Motor neuron (in vitro differentiated cells): Measurements from ENCODE around the gene CLDN2. TPM values are rescaled to one million over a fixed set of nuclear protein-coding genes. Genes with fewer than 3 reads are reported as not detected.
"Not testable (repeated sequence)": the region's sequence is repeated elsewhere in the genome, so short reads cannot be mapped to it uniquely, and the experiment has no call there.

Experiments used
- ATAC-seq, 8 experiments: fragments of 200-7000 bp; cut with Tn5 transposase; replicated peaks in 6 of 8; 2 replicates each; pipeline ENCODE4 v1.8.0; 2021; ENCODE audit warnings: mild to moderate bottlenecking in 8 of 8, moderate library complexity in 8 of 8
- H3K27ac ChIP-seq, 2 donors: fragments of 250-450 bp; sonication (Bioruptor Pico); 2 replicates each; pipeline ENCODE4 v1.9.0; 2021; ENCODE audit warnings: antibody characterized with exemption in 2 of 2, mild to moderate bottlenecking in 2 of 2, moderate library complexity in 1 of 2
- H3K4me1 ChIP-seq, 2 donors: fragments of 250-450 bp; sonication (Bioruptor Pico); replicated peaks in 1 of 2; 2 replicates each; pipeline ENCODE4 v1.6.1; 2021; ENCODE audit warnings: antibody characterized with exemption in 2 of 2, mild to moderate bottlenecking in 2 of 2, moderate library complexity in 1 of 2
- H3K4me3 ChIP-seq, 5 donors: fragments of 250-450 bp; sonication (Bioruptor Pico); 2 replicates each; pipeline ENCODE4 v1.9.0; 2021; ENCODE audit warnings: antibody characterized with exemption in 5 of 5, mild to moderate bottlenecking in 5 of 5, moderate library complexity in 4 of 5
- WGBS, 10 experiments: fragments of 450-650 bp; shearing (Covaris generic); methylation state at CpG; one replicate each; pipeline ENCODE4 v1.0.0; 2022; 5-methylcytosine and 5-hydroxymethylcytosine counted together
- in situ Hi-C, 9 experiments: fragments of 400-800 bp; cut with MboI; loops; one replicate each; pipeline ENCODE4 v1.15.0; 2021; ENCODE audit warnings: low sequenced_read_pairs in 9 of 9, low pct_unique_long_range_greater_than_20kb in 2 of 9; ENCODE audit not compliant: unreplicated experiment in 9 of 9
- total RNA-seq, 8 experiments: library from RNA; unstranded; fragments of 300-600 nt; gene quantifications; 2 replicates each; pipeline versions ENCODE4 v1.2.3 to v1.2.4, GENCODE V29; 2022

Gene CLDN2, protein sequence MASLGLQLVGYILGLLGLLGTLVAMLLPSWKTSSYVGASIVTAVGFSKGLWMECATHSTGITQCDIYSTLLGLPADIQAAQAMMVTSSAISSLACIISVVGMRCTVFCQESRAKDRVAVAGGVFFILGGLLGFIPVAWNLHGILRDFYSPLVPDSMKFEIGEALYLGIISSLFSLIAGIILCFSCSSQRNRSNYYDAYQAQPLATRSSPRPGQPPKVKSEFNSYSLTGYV
- under 1 TPM in 7 of 8 experiments, not detected in 1; 0.08 to 1.00 (median 0.27) TPM for total RNA-seq

DNA sequence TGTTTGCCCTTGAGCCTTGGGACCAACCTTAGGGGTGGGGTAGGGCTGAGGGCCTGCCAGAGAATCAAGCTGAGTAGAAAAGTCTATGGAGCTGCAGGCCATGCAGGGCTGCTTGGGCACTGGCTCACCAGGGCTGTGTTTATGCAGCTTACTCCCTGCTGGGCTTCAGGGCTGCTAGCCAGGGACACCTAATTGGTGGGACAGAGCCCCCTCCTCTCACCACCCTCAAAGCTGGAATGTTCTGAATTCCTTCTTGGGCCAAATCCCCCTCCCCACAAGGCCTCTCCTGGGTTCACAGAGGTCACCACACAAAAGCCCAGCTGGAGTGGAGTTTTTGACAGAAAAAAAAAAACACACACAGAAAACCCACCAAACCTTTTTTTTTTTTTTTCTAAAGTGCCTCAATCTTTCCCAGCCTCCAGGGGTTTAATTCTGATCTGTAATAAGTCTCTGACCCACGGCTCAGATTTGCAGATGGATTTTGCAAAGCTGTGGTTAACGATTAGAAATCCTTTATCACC is at the start of gene CLDN2:
Gene CLDN2 (plus strand): TSS at position 471 of the 521 bp plus-strand sequence. CDS start 7,827 bp downstream, outside the sequence.
- Histone ChIP-seq H3K4me3 (no peak within 1 kb of the TSS), H3K27ac (no peak within 1 kb of the TSS), H3K4me1 (peaks cover 0 to 4% of the 10 kb centered on the region in 2 donors)
- WGBS, 10 experiments, result 0% methylated on average over 2 of the region's 2 CpGs; no CpG with 5 or more reads in 9 of the 10 experiments
- in situ Hi-C loops, result no loop called here
- ATAC-seq, result peak in 1 of 8 experiments; percentile 31

DNA sequence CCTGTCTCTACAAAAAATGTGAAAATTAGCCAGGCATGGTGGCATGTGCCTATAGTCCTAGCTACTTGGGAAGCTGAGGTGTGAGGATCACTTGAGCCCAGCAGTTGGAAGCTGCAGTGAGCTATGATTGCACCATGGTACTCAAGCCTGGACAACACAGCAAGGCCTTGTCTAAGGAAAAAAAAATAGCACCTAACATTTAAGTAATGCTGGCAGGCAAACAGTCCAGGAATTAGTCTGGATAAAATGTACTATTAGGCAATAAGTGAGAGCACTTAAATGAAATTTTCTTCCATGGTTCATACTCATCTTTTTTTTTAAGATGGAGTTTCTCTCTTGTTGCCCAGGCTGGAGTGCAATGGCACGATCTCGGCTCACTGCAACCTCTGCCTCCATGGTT is 47.4 kb upstream of the CLDN2 start:
- in situ Hi-C loops, H3K27ac ChIP-seq, H3K4me1 ChIP-seq, ATAC-seq, H3K4me3 ChIP-seq: not testable (repeated sequence)
- WGBS, 10 experiments, result 100% methylated on average over 2 of the region's 2 CpGs; no CpG with 5 or more reads in 9 of the 10 experiments

DNA sequence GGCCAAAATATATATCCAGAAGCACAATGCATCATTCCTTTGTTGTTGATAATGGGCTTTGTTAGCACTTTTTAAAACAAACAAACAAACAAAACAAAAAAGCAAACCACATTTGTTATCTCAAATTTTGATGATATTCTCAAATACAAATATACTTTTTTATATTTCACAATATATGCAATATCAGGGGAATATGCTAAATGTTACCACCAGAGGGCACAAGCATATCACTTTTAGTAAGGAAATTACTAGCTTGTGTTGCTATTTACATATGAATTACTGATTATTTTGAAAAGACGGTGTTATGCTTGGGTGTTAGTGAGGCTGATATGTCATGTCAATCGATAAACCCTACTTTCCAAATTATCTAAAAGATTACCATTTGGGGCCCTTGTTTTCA is 46.1 kb upstream of the CLDN2 start:
- no peaks in the 10 kb centered on the region for H3K4me1 ChIP-seq
- 8 to 100% (median 40%) methylated on average over 1 to 2 of the region's 2 CpGs; no CpG with 5 or more reads in 6 of the 10 experiments for WGBS, 10 experiments
- in situ Hi-C loops, result no loop called here
- no peak for ATAC-seq
- H3K4me3 ChIP-seq, result no peak overlapping the region
- no peak overlapping the region for H3K27ac ChIP-seq

DNA sequence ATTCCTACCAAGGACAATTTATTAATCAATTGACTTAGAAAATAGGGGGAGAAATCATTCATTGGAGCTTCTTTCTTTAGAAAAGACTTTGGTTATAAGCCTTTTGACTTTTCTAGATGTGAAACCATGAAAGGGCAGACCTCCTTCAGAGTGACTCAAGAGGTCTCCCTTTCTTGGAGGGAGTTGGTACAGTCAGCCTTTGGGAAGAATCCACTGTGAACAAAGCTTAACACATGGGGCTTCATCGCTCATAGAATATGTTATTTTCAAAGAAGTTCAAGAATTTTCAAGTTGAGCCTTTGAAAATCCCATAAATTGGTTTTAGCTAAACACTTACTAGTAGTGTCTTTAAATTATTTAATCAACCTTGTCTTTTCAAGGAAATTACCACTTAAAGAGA is 45.1 kb upstream of the CLDN2 start:
- Histone ChIP-seq H3K4me1 (no peaks in the 10 kb centered on the region), H3K4me3 (no peak overlapping the region), H3K27ac (no peak overlapping the region)
- ATAC-seq, result no peak
- WGBS, 10 experiments, result 40 to 100% (median 50%) methylated on average over 1 of the region's 1 CpG; no CpG with 5 or more reads in 7 of the 10 experiments
- in situ Hi-C loops, result no loop called here

DNA sequence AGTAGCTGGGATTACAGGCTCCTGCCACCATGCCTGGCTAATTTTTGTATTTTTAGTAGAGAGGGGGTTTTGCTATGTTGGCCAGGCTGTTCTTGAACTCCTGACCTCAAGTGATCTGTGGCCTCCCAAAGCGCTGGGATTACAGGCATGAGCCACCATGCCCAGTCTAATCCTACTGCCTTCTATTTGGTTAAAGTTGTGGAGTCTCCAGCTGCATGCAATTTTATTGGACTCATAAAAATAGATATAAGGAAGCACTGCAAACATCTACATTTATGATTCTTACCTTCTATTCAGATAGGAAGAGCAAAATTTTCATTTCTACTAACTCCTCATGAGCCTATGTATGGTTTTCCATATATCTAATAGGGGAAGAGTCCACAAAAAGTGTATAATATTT is 30.7 kb upstream of the CLDN2 start:
- H3K4me3 ChIP-seq, result no peak overlapping the region
- in situ Hi-C loops, result no loop called here
- 50 to 100% (median 80%) methylated on average over 1 of the region's 1 CpG; no CpG with 5 or more reads in 7 of the 10 experiments for WGBS, 10 experiments

DNA sequence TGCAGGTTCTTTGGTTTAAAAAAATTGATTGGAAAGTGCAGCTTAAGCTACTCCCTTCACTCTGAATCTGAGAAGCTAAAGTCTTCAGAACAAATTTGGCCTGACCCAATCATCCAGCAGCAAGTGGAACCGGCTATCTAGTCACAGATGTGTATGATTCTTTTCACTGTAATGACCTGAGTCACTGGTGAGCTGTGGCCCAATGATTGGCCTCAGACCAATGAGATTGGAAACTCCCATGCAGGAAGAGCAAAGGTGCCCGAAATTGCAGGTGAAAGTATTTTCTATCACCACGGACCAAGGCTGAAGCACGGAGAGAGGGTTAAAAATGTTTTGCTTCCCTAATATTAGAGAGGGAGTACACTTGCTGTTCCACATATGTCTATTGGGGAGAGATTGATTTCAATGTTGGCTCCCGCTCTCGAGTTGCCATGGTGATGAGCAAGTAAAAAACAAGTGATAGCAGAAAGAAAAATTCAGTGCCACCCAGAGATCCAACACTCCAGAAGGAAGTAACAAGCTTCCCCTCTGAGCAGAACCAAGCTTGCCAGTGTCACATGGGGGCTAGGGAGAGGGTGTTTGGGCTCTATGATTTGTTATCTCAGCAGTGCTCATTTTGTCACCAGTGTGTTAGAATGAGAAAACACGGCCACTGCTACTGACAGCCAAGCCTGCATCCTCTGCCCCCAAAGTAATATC is 28.3 kb upstream of the CLDN2 start:
- Histone ChIP-seq H3K4me1 (peaks cover 0 to 4% of the 10 kb centered on the region in 2 donors), H3K27ac (no peak overlapping the region), H3K4me3 (no peak overlapping the region)
- ATAC-seq, result peak in 4 of 8 experiments; percentile 39 to 54 (median 43)
- in situ Hi-C loops, result no loop called here
- WGBS, 10 experiments, result 0 to 100% (median 31%) methylated on average over 1 to 6 of the region's 7 CpGs; no CpG with 5 or more reads in 6 of the 10 experiments

More for the DNA sequence above, 30.7 kb upstream of the CLDN2 start:
- Histone ChIP-seq H3K4me1 (peaks cover 0 to 4% of the 10 kb centered on the region in 2 donors), H3K27ac (no peak overlapping the region)
- no peak for ATAC-seq

DNA sequence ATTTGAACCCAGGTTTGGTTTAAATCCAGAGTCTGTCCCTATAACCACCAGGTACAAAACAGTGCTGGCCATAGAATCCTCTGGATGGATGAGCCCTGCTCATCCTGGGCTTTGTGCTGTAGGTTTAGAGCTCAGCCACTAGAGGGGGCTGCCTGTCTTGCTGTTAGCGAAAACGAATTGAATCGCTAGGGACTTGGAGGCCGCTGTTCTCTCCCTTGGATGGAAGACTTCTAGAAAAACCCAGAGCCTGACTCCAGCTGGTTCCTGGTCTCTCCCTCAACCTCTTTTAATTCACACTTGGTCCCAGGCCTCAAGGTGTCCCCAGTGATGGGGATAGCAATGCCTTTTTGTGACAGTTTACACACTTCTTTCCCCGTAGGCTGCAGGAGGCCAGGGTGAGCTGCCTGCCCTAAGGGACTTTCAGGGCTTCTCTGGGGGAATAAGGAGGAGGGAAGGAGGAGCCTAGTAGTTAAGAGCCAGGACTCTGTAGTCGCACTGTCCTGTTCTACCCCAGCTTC is 25.8 kb upstream of the CLDN2 start:
- Histone ChIP-seq H3K27ac (no peak overlapping the region), H3K4me3 (no peak overlapping the region), H3K4me1 (peaks cover 0 to 4% of the 10 kb centered on the region in 2 donors)
- in situ Hi-C loops, result no loop called here
- 0 to 14% methylated on average over 1 to 3 of the region's 6 CpGs; no CpG with 5 or more reads in 8 of the 10 experiments for WGBS, 10 experiments
- ATAC-seq, result peak; percentile 82 to 95 (median 85)

DNA sequence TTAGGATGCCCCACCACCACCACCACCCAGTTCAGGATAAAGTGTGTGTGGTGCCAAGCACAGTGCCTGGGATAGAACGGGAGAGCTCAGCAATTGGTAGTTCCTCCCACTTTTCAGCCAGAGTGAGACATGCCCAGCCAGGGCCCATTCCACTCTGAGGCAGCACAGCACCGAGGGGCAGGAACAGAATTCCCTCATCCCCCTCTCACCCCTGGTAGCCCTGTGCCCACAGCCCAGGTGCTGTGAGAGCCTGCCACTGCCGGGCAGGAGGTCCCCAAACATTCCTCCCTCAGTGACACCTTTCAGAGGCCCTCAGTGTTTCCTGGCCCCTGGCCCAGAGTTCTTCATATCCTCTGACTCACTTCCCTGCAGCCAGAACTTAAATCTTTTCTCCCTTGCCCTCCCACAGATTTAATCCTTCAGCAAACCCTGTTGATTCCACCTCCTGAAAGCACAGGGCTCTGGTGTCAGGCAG is 25.2 kb upstream of the CLDN2 start:
- WGBS, 10 experiments, result 10 to 59% methylated on average over 2 of the region's 3 CpGs; no CpG with 5 or more reads in 8 of the 10 experiments
- peaks cover 0 to 4% of the 10 kb centered on the region in 2 donors for H3K4me1 ChIP-seq
- in situ Hi-C loops, result no loop called here
- no peak overlapping the region for H3K27ac ChIP-seq
- peak in 3 of 8 experiments; percentile 16 to 54 (median 35) for ATAC-seq
- no peak overlapping the region for H3K4me3 ChIP-seq

DNA sequence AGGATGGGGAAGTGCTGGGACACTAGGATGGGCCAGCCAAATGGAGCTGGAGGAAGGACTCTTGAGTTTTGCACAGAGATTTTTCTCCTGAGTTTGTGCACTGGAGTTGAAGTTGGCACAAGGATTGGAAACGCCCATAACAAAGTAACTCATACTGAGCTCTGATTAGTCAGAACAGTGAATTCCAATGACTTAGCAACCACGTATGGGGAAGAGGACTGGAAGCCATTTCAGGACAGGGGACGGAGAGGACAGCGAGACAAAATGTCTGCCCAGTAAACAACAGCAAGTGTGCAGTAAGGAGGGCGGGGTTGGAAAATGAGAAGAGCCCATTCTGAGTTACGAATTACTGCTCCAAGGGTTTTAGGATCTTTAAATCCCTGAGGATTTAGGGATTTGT is 22.9 kb upstream of the CLDN2 start:
- 0 to 100% (median 43%) methylated on average over 1 to 6 of the region's 6 CpGs; no CpG with 5 or more reads in 5 of the 10 experiments for WGBS, 10 experiments
- H3K27ac ChIP-seq, result no peak overlapping the region
- H3K4me3 ChIP-seq, result no peak overlapping the region
- ATAC-seq, result peak in 1 of 8 experiments; percentile 27
- in situ Hi-C loops, result no loop called here
- no peaks in the 10 kb centered on the region for H3K4me1 ChIP-seq

DNA sequence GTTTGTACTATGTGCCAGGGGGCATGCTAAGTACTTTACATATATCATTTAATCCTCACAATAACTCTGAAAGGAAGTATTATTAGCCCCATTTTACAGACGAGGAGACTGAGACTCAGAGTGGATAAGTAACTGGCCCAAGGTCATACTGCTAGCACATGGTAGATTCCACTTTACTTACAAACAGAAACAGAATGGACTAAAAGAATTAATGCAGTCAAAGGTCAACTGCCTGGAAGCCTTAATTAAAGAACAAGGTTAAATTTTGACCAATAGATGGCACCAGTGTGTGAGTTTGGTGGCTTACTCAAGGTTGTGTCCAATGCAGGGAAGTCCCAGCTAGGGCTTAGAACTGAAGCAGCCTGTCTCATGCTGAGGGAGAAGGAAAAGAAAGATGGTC is 21.7 kb upstream of the CLDN2 start:
- ATAC-seq, result peak in 3 of 8 experiments; percentile 45 to 63 (median 49)
- Histone ChIP-seq H3K4me1 (no peaks in the 10 kb centered on the region), H3K27ac (no peak overlapping the region), H3K4me3 (no peak overlapping the region)
- in situ Hi-C loops, result no loop called here
- WGBS, 10 experiments, result 14 to 60% (median 33%) methylated on average over 1 of the region's 1 CpG; no CpG with 5 or more reads in 7 of the 10 experiments

DNA sequence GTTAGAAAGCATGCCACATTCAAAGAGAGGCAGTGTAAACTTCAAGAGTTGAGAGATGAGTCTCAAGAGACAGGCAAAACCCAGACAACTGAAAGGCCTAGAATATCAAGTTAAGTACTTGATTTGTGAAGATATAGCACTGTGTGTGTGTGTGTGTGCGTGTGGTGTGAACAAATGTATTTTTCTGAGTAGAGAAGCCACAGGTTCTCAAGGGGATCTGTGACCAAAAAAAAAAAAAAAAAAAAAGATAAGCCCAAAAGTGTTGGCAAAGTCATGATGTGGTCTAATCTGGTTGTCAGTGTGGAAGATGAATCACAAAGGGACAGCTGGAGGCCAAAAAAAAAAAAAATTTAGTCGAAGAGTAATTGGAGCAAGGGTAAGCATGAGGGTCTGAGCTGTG is 20.9 kb upstream of the CLDN2 start:
- 7 to 81% (median 31%) methylated on average over 1 to 2 of the region's 2 CpGs; no CpG with 5 or more reads in 4 of the 10 experiments for WGBS, 10 experiments
- no peak for ATAC-seq
- Histone ChIP-seq H3K27ac (no peak overlapping the region), H3K4me3 (no peak overlapping the region), H3K4me1 (no peaks in the 10 kb centered on the region)
- in situ Hi-C loops, result no loop called here

DNA sequence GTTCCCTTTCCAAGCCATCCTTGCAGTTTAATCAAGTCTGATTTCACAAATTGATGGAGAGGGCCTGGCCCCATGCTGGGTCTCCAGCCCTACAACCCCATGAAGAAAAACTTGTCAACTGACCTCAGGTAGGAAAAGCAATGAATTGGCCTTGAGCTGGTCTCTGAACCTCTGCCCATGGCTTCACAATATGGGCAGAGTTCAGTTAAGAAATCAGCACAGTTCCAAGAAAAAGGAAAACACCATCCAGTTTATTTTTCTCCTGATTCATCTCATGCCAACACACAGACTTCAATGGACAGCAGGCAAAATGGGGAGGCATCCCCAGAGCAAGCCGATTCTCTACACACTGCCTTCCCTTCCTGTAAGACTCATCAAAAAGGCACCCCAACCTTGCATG is 20.4 kb upstream of the CLDN2 start:
- WGBS, 10 experiments, result 60 to 100% methylated on average over 1 of the region's 1 CpG; no CpG with 5 or more reads in 8 of the 10 experiments
- Histone ChIP-seq H3K4me1 (no peaks in the 10 kb centered on the region), H3K27ac (no peak overlapping the region), H3K4me3 (no peak overlapping the region)
- no peak for ATAC-seq
- in situ Hi-C loops, result no loop called here

DNA sequence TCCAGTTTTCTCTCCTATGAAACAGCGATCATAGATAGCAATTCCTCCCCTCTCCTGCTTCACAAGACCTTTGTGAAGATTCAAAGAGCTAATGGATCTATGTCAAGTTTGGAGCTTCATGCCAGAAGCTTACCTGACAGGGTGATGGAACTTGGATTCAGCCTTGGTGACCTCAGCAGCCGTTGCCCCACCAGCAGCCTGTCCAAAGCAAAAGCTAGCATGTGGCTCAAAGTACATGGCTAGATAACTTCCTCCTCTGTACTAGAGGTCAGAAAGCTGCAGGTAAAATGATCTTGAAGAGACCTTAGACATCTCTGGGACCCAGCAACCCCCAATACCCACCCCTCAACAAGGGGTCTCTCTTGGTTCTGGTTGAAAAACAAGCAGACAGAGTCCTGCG is 18.9 kb upstream of the CLDN2 start:
- 55% methylated on average over 2 of the region's 3 CpGs; no CpG with 5 or more reads in 9 of the 10 experiments for WGBS, 10 experiments
- ATAC-seq, result no peak
- no peak overlapping the region for H3K4me3 ChIP-seq
- no peak overlapping the region for H3K27ac ChIP-seq
- in situ Hi-C loops, result no loop called here
- no peaks in the 10 kb centered on the region for H3K4me1 ChIP-seq
